Activated naive CD4-positive, alpha-beta T cell treated with anti-CD3 and anti-CD28 coated beads for 36 hours (primary cell): ENCODE measurements around the gene ABHD13. TPM values are rescaled to one million over a fixed set of nuclear protein-coding genes. Genes with fewer than 3 reads are reported as not detected.
A peak's percentile ranks its signal among the peaks of the same experiment; 100 is the strongest.
"Not testable (repeated sequence)": the region's sequence is repeated elsewhere in the genome, so short reads cannot be mapped to it uniquely, and the experiment has no call there.

Experiments
- CTCF ChIA-PET: fragments of 350-600 bp; sonication (Branson Sonifier 250); formaldehyde crosslinking; loops from one replicate; lab custom pipeline; 2021; ENCODE audit warnings: antibody characterized with exemption; lab: Charles Lee
- DNase-seq: peaks from one replicate; pipeline ENCODE4 v3.0.0-alpha.2; 2020
- H3K27ac Mint-ChIP-seq: one replicate; pipeline ENCODE4 v1.8.0; 2021; ENCODE audit warnings: mild to moderate bottlenecking, mixed read lengths
- H3K27me3 Mint-ChIP-seq: one replicate; pipeline ENCODE4 v1.8.0; 2021; ENCODE audit warnings: low read depth, mixed read lengths
- H3K36me3 Mint-ChIP-seq: one replicate; pipeline ENCODE4 v1.8.0; 2021; ENCODE audit warnings: low read depth, mixed read lengths
- H3K4me1 Mint-ChIP-seq: one replicate; pipeline ENCODE4 v1.8.0; 2021; ENCODE audit warnings: low read depth, mixed read lengths
- H3K4me3 Mint-ChIP-seq: one replicate; pipeline ENCODE4 v1.8.0; 2021; ENCODE audit warnings: mild to moderate bottlenecking, moderate library complexity, mixed read lengths
- H3K9me3 Mint-ChIP-seq: one replicate; pipeline ENCODE4 v1.8.0; 2021; ENCODE audit warnings: mixed read lengths
- intact Hi-C: fragments of 100-400 bp; cut with micrococcal nuclease; formaldehyde crosslinking; loops from one replicate; pipeline ENCODE4 v1.15.1; 2023
- total RNA-seq, 2 experiments: library from RNA; stranded (reverse); gene quantifications; one replicate each; pipeline ENCODE4 v1.2.3, GENCODE V29; 2021

Gene ABHD13
- total RNA-seq, 2 experiments from 2014 or later = 3.4 to 3.8 TPM

DNA sequence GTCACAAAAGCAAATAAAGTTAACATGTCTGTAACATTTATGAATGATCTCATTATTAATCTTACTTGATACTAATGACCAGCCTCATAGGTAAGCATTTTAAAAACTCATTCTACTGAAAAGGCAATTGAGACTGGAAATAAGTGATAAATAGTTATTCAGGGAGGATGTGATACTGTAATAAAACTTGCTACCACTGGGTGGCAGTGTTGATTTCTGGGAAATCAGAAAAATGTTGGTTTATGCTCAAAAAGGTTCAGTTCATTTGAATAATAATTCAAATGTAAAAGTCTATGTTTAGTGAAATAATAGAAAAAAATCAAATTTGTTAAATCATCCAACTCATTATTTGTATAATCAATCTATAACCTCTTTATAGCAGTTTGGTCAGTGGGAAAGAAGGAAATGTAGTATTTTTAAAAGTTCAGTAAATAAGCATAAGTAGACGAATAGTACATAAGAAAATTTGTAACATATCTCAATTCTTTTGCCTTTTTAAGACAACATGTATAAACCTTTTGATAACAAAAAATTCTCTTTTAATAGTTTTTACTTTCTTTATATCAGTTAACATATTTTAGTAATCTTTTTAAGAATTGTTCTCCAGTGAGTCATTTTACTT lies 9.6 kb downstream of the ABHD13 start:
- H3K4me3 Mint-ChIP-seq = no peak overlapping the region
- H3K27me3 Mint-ChIP-seq = no peaks in the 10 kb centered on the region
- peak; percentile 45 for DNase-seq
- peaks cover 9% of the 10 kb centered on the region for H3K36me3 Mint-ChIP-seq
- H3K4me1 Mint-ChIP-seq = peaks cover 49% of the 10 kb centered on the region
- H3K9me3 Mint-ChIP-seq = no peaks in the 10 kb centered on the region
- intact Hi-C loops = loop anchor here (1.0 to 5.0 kb wide), 6 partner anchors 41 to 670 kb away; partner anchors contain the start of gene TNFSF13B
- no peak overlapping the region for H3K27ac Mint-ChIP-seq
- CTCF ChIA-PET = interaction anchor here (0.6 to 0.7 kb wide), 3 partner anchors 119 to 668 kb away, joined by 3 read pairs; no protein-coding TSS in a partner anchor

- peaks cover 28% of the 10 kb centered on the region for H3K4me1 Mint-ChIP-seq
- H3K27me3 Mint-ChIP-seq = no peaks in the 10 kb centered on the region
- no peak overlapping the region for H3K27ac Mint-ChIP-seq
- H3K9me3 Mint-ChIP-seq = no peaks in the 10 kb centered on the region
- intact Hi-C loops = no loop called here
- no peak for DNase-seq
- H3K36me3 Mint-ChIP-seq = peaks cover 9% of the 10 kb centered on the region
- CTCF ChIA-PET = no interaction called here
- H3K4me3 Mint-ChIP-seq = no peak overlapping the region
Observed at GRCh38 chr13:108230377-108230776, 12.2 kb downstream of the ABHD13 start.

DNA sequence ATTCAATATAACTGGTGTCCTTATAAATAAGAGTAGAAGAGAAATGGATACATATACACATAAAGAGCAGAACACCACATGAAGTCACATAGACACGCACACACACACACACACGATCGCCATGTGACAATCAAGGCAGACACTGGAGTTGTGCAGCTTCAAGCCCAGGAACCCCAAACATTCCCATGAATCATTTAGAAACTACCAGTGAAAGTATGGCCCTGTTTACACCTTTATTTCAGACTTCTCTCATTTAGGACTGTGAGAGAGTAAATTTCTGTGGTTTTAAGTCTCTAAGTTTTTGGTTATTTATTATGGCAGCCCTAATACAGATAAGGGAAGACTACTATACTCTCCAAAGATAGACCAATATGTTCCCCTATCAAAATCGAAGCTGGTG lies 31.0 kb downstream of the ABHD13 start:
- Mint-ChIP-seq H3K27ac (no peak overlapping the region), H3K4me3 (no peak overlapping the region), H3K27me3 (no peaks in the 10 kb centered on the region), H3K4me1 (peaks cover 6% of the 10 kb centered on the region), H3K36me3 (peaks cover 17% of the 10 kb centered on the region), H3K9me3 (peaks cover 29% of the 10 kb centered on the region)
- CTCF ChIA-PET = no interaction called here
- DNase-seq = no peak
- intact Hi-C loops = no loop called here

- H3K9me3 Mint-ChIP-seq = peaks cover 2% of the 10 kb centered on the region
- peaks cover 14% of the 10 kb centered on the region for H3K36me3 Mint-ChIP-seq
- H3K4me1 Mint-ChIP-seq = no peaks in the 10 kb centered on the region
- no peak overlapping the region for H3K27ac Mint-ChIP-seq
- H3K27me3 Mint-ChIP-seq = no peaks in the 10 kb centered on the region
- CTCF ChIA-PET = no interaction called here
- intact Hi-C loops = no loop called here
- no peak for DNase-seq
- H3K4me3 Mint-ChIP-seq = no peak overlapping the region
Observed at GRCh38 chr13:108257248-108257647, 39.1 kb downstream of the ABHD13 start.

DNA sequence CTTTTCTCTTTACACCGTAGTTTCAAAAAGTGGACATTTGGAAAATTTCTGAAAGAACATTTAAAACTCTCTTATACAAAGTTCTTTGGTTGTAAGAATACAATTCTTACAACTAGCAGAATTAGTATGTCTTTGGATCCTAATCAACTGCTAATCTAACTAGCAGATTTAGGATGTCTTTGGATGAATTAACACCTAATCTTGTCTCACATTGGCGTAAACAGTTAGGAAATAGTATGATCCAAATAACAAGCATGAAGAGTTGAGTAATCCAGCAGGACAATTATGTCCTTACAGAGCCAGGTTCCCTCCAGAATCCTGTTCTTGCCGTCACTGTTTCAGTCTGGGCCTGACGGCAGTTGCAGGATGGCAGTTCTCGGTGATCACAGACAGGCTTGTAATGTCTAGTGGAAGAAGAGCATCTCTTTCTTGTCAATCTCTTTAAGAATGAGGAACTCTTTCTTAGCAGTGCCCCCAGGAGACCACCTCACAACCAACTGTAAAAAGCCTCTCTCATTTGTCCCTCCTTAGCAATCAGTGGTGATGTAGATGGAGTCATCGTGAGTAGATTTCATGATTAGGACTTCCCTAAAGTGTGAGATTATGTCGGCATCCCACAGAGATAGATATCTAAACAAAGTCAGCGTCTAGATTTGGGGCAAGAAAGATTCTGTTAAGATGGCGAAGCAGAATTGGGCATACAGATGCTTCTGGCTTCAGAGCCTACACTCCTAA lies 45.6 kb downstream of the ABHD13 start:
- no peaks in the 10 kb centered on the region for H3K27me3 Mint-ChIP-seq
- DNase-seq = no peak
- no peak overlapping the region for H3K4me3 Mint-ChIP-seq
- no peak overlapping the region for H3K27ac Mint-ChIP-seq
- intact Hi-C loops = loop anchor here (10.0 kb wide), 1 partner anchor 1349 kb away; no protein-coding TSS in a partner anchor
- H3K36me3 Mint-ChIP-seq = peaks cover 5% of the 10 kb centered on the region
- H3K4me1 Mint-ChIP-seq = peaks cover 27% of the 10 kb centered on the region
- H3K9me3 Mint-ChIP-seq = peaks cover 6% of the 10 kb centered on the region
- CTCF ChIA-PET = no interaction called here

DNA sequence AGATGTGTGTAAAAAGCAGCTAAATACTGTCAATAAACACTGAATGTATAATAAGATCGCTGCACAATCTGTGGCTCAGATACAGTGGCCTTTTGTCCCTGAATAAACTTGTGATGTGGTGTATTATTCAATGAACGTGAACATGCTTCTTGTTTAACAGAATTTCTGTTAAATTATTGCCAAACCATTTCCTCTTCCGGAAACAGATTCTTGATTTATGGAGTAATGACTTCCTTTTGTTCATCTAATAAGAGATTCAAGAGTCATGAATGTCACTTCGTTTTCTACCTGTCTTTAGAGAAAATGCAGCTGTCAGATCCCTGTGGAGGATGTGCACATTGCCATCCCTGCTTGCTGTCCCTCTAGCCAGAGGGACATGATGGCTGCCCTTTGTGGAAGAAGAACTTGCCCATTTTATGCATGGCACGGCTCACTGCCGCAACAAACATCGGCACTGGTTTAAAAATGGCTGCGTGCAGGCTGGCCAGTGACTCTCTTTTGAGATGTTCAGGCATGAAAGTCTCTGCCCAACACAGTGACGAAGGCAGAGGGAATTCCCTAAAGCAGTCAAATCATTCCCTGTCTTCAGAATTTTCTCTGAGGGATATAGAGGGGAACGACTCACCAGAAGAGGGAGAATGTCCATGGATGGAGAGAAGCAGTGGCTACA lies 48.3 kb downstream of the ABHD13 start:
- Mint-ChIP-seq H3K9me3 (peaks cover 6% of the 10 kb centered on the region), H3K4me1 (peaks cover 48% of the 10 kb centered on the region)

GRCh38 chr13:108267347-108267746 lies 49.2 kb downstream of the ABHD13 start:
- Mint-ChIP-seq H3K4me1 (peaks cover 51% of the 10 kb centered on the region), H3K36me3 (peaks cover 2% of the 10 kb centered on the region), H3K27me3 (no peaks in the 10 kb centered on the region), H3K4me3 (no peak overlapping the region), H3K27ac (no peak overlapping the region), H3K9me3 (peaks cover 6% of the 10 kb centered on the region)
- intact Hi-C loops = loop anchor here (10.0 kb wide), 1 partner anchor 1353 kb away; no protein-coding TSS in a partner anchor
- CTCF ChIA-PET = no interaction called here
- DNase-seq = no peak

More for the DNA sequence above, 48.3 kb downstream of the ABHD13 start:
- peak; percentile 24 for DNase-seq
- CTCF ChIA-PET = no interaction called here
- Mint-ChIP-seq H3K27ac (peak overlapping the region; percentile 58), H3K4me3 (peak overlapping the region; percentile 55), H3K27me3 (no peaks in the 10 kb centered on the region), H3K36me3 (peaks cover 5% of the 10 kb centered on the region)
- intact Hi-C loops = loop anchor here (10.0 kb wide), 1 partner anchor 1352 kb away; no protein-coding TSS in a partner anchor

DNA sequence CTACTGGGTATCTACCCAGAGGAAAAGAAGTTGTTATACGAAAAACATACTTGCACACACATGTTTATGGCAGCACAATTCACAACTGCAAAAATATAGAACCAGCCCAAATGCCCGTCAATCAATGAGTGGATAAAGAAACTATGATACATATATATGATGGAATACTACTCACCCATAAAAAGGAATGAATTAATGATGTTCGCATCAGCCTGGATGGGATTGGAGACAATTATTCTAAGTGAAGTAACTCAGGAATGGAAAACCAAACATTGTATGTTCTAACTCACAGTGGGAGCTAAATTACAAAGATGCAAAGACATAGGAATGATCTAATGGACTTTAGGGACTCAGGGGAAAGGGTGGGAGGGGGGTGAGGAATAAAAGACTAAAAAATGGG lies 49.7 kb downstream of the ABHD13 start:
- Mint-ChIP-seq H3K4me1 (peaks cover 53% of the 10 kb centered on the region), H3K27ac (peak overlapping the region; percentile 24)
- CTCF ChIA-PET, H3K27me3 Mint-ChIP-seq, H3K4me3 Mint-ChIP-seq, H3K36me3 Mint-ChIP-seq, H3K9me3 Mint-ChIP-seq, DNase-seq: not testable (repeated sequence)
- intact Hi-C loops = loop anchor here (2.0 to 10.0 kb wide), 5 partner anchors 39 to 1511 kb away; no protein-coding TSS in a partner anchor

GRCh38 chr13:108268466-108269112 lies 50.4 kb downstream of the ABHD13 start:
- Mint-ChIP-seq H3K36me3 (peaks cover 2% of the 10 kb centered on the region), H3K4me3 (no peak overlapping the region), H3K9me3 (peaks cover 6% of the 10 kb centered on the region), H3K27ac (peak overlapping the region; percentile 31), H3K27me3 (no peaks in the 10 kb centered on the region), H3K4me1 (peaks cover 55% of the 10 kb centered on the region)
- peak; percentile 13 for DNase-seq
- CTCF ChIA-PET = interaction anchor here (0.6 to 1.7 kb wide), 4 partner anchors 12 to 57 kb away, joined by 3 to 8 read pairs (median 5); no protein-coding TSS in a partner anchor
- intact Hi-C loops = loop anchor here (1.0 to 10.0 kb wide), 8 partner anchors 38 to 1510 kb away; no protein-coding TSS in a partner anchor

DNA sequence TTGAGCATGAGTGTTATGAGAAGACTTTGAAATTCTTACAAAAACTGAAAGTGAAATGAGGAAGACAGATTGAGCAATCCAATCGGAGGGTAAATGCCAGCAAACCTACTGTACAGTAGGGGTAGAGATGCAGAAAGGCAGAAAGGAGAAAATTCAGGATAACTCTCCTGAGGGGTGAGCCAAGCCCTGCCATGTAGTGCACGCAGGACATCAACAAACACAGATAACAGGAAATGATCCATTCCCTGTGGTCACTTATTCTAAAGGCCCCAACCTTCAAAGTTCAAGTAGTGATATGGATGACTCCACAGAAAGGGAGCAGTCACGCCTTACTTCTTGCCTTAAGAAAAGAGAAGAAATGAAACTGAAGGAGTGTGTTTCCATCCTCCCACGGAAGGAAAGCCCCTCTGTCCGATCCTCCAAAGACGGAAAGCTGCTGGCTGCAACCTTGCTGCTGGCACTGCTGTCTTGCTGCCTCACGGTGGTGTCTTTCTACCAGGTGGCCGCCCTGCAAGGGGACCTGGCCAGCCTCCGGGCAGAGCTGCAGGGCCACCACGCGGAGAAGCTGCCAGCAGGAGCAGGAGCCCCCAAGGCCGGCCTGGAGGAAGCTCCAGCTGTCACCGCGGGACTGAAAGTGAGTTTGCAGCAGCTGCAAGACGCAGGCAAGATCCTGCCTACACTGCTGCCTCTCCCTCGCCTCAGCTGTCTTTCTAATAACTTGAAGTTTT lies 51.6 kb downstream of the ABHD13 start, which contains the start of gene TNFSF13B:
TSS of gene TNFSF13B (plus strand) at position 118 of the 728 bp plus-strand sequence. CDS start at position 296, 178 bp downstream.
- Mint-ChIP-seq H3K27ac (peak within 1 kb of the TSS; percentile 81), H3K4me3 (peak within 1 kb of the TSS; percentile 75), H3K9me3 (peaks cover 6% of the 10 kb centered on the region), H3K27me3 (no peaks in the 10 kb centered on the region), H3K4me1 (peaks cover 55% of the 10 kb centered on the region), H3K36me3 (peaks cover 1% of the 10 kb centered on the region)
- intact Hi-C loops = loop anchor here (1.0 to 10.0 kb wide), 8 partner anchors 37 to 1509 kb away; no protein-coding TSS in a partner anchor
- peak; percentile 68 for DNase-seq
- CTCF ChIA-PET = interaction anchor here (0.6 to 1.9 kb wide), 7 partner anchors 11 to 628 kb away, joined by 3 to 8 read pairs (median 3); no protein-coding TSS in a partner anchor

DNA sequence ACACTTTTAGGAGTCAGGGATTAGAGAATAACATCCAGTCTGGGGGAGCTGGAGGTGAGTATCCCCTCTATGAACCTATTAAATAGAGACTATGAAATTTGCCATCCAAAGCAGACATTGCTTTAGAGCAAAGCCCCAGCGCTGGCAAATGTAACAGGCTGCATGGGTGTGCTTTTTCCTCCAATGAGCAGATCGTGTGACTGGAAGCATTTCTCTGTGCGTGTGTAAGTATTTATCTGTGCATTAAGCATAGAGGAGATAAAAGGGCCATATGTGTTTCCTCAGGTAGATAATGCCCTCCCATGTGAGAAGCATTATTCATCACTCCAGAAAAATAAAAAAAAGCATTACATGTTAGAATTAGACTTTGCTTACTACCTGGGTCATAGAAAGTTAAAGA lies 52.2 kb downstream of the ABHD13 start:
- intact Hi-C loops = no loop called here
- Mint-ChIP-seq H3K27me3 (no peaks in the 10 kb centered on the region), H3K36me3 (peaks cover 1% of the 10 kb centered on the region), H3K27ac (peak overlapping the region; percentile 81), H3K4me1 (peaks cover 55% of the 10 kb centered on the region), H3K9me3 (peaks cover 6% of the 10 kb centered on the region), H3K4me3 (peak overlapping the region; percentile 75)
- DNase-seq = peak; percentile 11
- CTCF ChIA-PET = interaction anchor here (0.6 to 1.9 kb wide), 5 partner anchors 10 to 627 kb away, joined by 3 to 8 read pairs (median 4); no protein-coding TSS in a partner anchor
